ENCODE measurements around the gene ETFB.

ETFB gene

DNA sequence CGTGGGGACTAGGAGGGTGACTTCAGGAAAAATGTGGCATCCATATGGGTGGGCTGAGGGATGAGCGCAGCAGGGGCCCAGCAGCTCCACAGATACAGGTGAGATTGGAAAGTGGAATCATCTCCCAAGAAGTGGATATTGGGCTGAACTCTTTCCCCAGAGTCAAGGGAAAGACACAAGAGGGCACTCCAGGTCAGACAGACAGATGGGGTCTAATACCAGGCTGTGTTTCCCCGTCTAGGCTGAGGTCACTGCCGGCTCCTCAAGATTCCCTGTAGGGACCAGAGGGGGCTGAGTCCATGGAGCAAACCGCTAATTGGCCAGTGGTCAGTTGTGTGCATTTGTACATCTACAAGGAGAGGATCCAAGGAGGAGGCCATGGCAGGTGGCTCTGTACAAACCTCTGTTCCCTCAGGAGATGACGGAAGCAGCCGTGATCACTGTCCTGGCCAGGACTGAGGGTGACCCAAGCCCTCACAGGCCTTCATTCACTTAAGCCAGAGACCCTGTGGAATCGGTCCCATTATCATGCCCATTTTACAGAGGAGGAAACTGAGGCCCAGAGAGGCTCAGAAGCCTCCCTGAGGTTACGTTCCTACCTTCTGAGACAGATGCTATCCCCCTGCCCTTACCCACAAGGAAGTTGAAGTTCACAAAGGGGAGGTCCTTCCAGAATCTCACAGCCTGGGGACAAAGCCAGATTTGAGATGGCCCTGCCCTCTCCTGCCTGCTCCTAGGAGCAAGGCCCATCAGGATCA is 69.7 kb downstream of the ETFB start:
- no peak for TF ChIP-seq POLR2AphosphoS5 (IDR thresholded peaks at IDR 0.05; ENCODE audit: low read depth)
- no peak for TF ChIP-seq GABPA (IDR thresholded peaks at IDR 0.05; ENCODE audit: low read depth)
- TF ChIP-seq, protein P1, sequence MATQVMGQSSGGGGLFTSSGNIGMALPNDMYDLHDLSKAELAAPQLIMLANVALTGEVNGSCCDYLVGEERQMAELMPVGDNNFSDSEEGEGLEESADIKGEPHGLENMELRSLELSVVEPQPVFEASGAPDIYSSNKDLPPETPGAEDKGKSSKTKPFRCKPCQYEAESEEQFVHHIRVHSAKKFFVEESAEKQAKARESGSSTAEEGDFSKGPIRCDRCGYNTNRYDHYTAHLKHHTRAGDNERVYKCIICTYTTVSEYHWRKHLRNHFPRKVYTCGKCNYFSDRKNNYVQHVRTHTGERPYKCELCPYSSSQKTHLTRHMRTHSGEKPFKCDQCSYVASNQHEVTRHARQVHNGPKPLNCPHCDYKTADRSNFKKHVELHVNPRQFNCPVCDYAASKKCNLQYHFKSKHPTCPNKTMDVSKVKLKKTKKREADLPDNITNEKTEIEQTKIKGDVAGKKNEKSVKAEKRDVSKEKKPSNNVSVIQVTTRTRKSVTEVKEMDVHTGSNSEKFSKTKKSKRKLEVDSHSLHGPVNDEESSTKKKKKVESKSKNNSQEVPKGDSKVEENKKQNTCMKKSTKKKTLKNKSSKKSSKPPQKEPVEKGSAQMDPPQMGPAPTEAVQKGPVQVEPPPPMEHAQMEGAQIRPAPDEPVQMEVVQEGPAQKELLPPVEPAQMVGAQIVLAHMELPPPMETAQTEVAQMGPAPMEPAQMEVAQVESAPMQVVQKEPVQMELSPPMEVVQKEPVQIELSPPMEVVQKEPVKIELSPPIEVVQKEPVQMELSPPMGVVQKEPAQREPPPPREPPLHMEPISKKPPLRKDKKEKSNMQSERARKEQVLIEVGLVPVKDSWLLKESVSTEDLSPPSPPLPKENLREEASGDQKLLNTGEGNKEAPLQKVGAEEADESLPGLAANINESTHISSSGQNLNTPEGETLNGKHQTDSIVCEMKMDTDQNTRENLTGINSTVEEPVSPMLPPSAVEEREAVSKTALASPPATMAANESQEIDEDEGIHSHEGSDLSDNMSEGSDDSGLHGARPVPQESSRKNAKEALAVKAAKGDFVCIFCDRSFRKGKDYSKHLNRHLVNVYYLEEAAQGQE (IDR thresholded peaks at IDR 0.05; ENCODE audit: insufficient replicate concordance, low read depth) = no peak
- no peak for TF ChIP-seq SPI1 (IDR thresholded peaks at IDR 0.05; ENCODE audit: borderline replicate concordance, low read depth)
- TF ChIP-seq, protein P2, sequence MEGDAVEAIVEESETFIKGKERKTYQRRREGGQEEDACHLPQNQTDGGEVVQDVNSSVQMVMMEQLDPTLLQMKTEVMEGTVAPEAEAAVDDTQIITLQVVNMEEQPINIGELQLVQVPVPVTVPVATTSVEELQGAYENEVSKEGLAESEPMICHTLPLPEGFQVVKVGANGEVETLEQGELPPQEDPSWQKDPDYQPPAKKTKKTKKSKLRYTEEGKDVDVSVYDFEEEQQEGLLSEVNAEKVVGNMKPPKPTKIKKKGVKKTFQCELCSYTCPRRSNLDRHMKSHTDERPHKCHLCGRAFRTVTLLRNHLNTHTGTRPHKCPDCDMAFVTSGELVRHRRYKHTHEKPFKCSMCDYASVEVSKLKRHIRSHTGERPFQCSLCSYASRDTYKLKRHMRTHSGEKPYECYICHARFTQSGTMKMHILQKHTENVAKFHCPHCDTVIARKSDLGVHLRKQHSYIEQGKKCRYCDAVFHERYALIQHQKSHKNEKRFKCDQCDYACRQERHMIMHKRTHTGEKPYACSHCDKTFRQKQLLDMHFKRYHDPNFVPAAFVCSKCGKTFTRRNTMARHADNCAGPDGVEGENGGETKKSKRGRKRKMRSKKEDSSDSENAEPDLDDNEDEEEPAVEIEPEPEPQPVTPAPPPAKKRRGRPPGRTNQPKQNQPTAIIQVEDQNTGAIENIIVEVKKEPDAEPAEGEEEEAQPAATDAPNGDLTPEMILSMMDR (IDR thresholded peaks at IDR 0.05; ENCODE audit: insufficient read depth, low read length) = no peak
- no peak overlapping the region for H3K27ac ChIP-seq (replicated peaks)
- no peaks in the 10 kb centered on the region for H3K27me3 ChIP-seq (ENCODE audit: insufficient read depth, poor library complexity, severe bottlenecking)
- DNase-seq (ENCODE audit: low read depth in 1 of 2, low spot score in 1 of 2) = peak in 1 of 2 experiments; percentile 14
- H3K4me3 ChIP-seq (replicated peaks; ENCODE audit: insufficient read depth, low read length) = no peak overlapping the region

DNA sequence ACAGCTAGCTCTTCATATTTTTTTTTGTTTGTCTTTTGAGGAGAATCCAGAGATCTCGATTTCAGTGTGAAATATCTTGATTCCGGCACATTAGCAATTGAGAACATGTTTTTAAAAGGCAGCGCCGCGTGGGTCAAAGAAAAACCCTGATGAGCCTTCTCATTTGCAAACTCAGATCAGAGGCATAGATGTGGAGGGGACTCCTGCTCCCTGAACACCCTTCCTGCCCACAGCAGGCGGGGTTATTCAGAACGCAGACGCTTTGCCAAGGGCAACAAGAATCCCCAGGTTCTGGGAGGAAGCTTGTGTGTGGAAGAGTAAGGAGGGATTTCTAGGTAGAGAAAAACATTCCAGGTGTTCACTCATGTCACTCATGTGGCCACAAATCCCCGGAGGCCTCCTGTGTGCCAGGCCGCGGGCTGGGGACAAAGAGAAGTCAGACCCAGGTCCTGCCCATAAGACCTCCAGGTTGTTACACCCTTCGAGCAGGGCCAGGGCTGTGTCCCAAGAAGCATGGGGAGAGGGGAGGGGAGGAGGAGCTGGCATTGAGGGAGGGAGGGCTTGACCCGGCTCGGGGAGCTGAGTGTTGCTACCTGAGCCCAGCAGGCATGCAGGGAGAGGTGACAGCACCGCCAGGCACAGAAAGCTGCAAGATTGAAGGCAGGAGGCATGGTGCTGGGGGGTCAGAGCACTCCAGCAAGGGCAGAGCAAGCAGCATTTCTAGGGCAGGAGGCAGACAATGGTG is 70.6 kb downstream of the ETFB start:
- Histone ChIP-seq H3K4me3 (replicated peaks; ENCODE audit: insufficient read depth, low read length) (no peak overlapping the region), H3K27ac (replicated peaks) (no peak overlapping the region), H3K27me3 (ENCODE audit: insufficient read depth, poor library complexity, severe bottlenecking) (no peaks in the 10 kb centered on the region)
- TF ChIP-seq GABPA (IDR thresholded peaks at IDR 0.05; ENCODE audit: low read depth) = no peak
- TF ChIP-seq, protein P2 (IDR thresholded peaks at IDR 0.05; ENCODE audit: insufficient read depth, low read length) = no peak
- no peak for TF ChIP-seq SPI1 (IDR thresholded peaks at IDR 0.05; ENCODE audit: borderline replicate concordance, low read depth)
- TF ChIP-seq, protein P1 (IDR thresholded peaks at IDR 0.05; ENCODE audit: insufficient replicate concordance, low read depth) = no peak
- TF ChIP-seq POLR2AphosphoS5 (IDR thresholded peaks at IDR 0.05; ENCODE audit: low read depth) = no peak
- DNase-seq (ENCODE audit: low read depth in 1 of 2, low spot score in 1 of 2) = no peak
